ENCODE results near the gene BCL2L1. TPM values are rescaled to one million over a fixed set of nuclear protein-coding genes. Genes with fewer than 3 reads are reported as not detected.
A peak's percentile ranks its signal among the peaks of the same experiment; 100 is the strongest.
"Not testable (repeated sequence)": the region's sequence is repeated elsewhere in the genome, so short reads cannot be mapped to it uniquely, and the experiment has no call there.

The BCL2L1 gene
- total RNA-seq, 1 experiment from 2014 or later, result 53.6 TPM

- DNase-seq, result peak; percentile 53
- H3K4me3 ChIP-seq (ENCODE audit: insufficient read depth, low read depth, low read length), result no peak overlapping the region
- no peaks in the 10 kb centered on the region for H3K36me3 ChIP-seq (replicated peaks; ENCODE audit: control insufficient read depth, insufficient read depth, low read length)
- H3K27me3 ChIP-seq (ENCODE audit: control insufficient read depth, insufficient read depth, low read length), result no peaks in the 10 kb centered on the region
These were observed 89.9 kb downstream of the BCL2L1 start for GRCh38 chr20:31632548-31633338.

DNA sequence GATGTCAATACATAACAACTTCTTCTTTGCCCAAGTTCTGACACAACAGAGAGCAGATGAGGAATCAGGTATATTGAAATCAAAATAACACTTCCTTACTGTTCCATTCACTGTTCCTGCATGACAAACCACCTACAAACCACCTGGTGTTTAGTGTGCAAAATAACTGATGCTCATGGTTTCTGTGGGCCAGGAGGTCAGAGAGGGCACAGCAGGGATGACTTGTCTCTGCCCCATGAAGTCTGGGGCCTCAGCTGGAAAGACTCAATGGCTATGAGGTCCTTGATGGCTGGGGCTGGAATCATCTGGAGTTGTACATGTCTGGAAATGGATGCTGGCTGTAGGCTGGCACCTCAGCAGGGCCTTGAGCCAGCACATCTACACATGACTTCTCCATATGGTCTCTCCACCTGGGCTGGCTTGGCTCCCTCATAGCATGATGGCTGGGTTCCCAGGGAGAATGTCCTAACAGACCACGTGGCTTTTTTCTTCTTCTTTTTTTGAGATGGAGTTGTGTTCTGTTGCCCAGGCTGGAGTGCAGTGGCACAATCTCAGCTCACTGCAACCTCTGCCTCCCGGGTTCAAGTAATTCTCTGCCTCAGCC lies 92.4 kb downstream of the BCL2L1 start:
- Histone ChIP-seq H3K27me3 (ENCODE audit: control insufficient read depth, insufficient read depth, low read length) (no peaks in the 10 kb centered on the region), H3K4me3 (ENCODE audit: insufficient read depth, low read depth, low read length) (no peak overlapping the region), H3K36me3 (replicated peaks; ENCODE audit: control insufficient read depth, insufficient read depth, low read length) (no peaks in the 10 kb centered on the region)
- peak; percentile 19 for DNase-seq

DNA sequence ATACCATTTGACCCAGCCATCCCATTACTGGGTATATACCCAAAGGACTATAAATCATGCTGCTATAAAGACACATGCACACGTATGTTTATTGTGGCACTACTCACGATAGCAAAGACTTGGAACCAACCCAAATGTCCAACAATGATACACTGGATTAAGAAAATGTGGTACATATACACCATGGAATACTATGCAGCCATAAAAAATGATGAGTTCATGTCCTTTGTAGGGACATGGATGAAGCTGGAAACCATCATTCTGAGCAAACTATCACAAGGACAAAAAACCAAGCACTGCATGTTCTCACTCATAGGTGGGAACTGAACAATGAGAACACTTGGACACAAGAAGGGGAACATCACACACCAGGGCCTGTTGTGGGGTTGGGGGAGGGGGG lies 94.6 kb downstream of the BCL2L1 start:
- H3K27me3 ChIP-seq (ENCODE audit: control insufficient read depth, insufficient read depth, low read length); DNase-seq; H3K36me3 ChIP-seq (replicated peaks; ENCODE audit: control insufficient read depth, insufficient read depth, low read length); H3K4me3 ChIP-seq (ENCODE audit: insufficient read depth, low read depth, low read length): not testable (repeated sequence)

DNA sequence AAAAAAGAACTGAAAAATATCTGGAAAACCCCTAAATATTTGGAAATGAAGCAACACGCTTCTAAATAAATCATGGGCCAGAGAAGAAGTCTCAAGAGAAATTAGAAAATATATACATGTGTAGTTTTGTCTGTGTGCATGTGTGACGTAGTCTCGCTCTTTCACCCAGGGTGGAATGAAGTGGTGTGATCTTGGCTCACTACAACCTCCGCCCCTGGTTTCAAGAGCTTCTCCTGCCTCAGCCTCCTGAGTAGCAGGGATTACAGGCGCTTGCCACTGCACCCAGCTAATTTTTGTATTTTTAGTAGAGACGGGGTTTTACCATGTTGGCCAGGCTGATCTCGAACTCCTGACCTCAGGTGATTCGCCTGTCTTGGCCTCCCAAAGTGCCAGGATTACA lies 96.1 kb downstream of the BCL2L1 start:
- DNase-seq; H3K27me3 ChIP-seq (ENCODE audit: control insufficient read depth, insufficient read depth, low read length); H3K4me3 ChIP-seq (ENCODE audit: insufficient read depth, low read depth, low read length); H3K36me3 ChIP-seq (replicated peaks; ENCODE audit: control insufficient read depth, insufficient read depth, low read length): not testable (repeated sequence)

GRCh38 chr20:31623123-31623505 lies 99.6 kb downstream of the BCL2L1 start:
- not testable (repeated sequence) for H3K36me3 ChIP-seq (replicated peaks; ENCODE audit: control insufficient read depth, insufficient read depth, low read length); H3K4me3 ChIP-seq (ENCODE audit: insufficient read depth, low read depth, low read length); DNase-seq; H3K27me3 ChIP-seq (ENCODE audit: control insufficient read depth, insufficient read depth, low read length)

- DNase-seq, result peak; percentile 38
- H3K4me3 ChIP-seq (ENCODE audit: insufficient read depth, low read depth, low read length), result no peak overlapping the region
- H3K27me3 ChIP-seq (ENCODE audit: control insufficient read depth, insufficient read depth, low read length), result no peaks in the 10 kb centered on the region
- no peaks in the 10 kb centered on the region for H3K36me3 ChIP-seq (replicated peaks; ENCODE audit: control insufficient read depth, insufficient read depth, low read length)
These were observed 102.4 kb downstream of the BCL2L1 start for GRCh38 chr20:31620246-31620645.

DNA sequence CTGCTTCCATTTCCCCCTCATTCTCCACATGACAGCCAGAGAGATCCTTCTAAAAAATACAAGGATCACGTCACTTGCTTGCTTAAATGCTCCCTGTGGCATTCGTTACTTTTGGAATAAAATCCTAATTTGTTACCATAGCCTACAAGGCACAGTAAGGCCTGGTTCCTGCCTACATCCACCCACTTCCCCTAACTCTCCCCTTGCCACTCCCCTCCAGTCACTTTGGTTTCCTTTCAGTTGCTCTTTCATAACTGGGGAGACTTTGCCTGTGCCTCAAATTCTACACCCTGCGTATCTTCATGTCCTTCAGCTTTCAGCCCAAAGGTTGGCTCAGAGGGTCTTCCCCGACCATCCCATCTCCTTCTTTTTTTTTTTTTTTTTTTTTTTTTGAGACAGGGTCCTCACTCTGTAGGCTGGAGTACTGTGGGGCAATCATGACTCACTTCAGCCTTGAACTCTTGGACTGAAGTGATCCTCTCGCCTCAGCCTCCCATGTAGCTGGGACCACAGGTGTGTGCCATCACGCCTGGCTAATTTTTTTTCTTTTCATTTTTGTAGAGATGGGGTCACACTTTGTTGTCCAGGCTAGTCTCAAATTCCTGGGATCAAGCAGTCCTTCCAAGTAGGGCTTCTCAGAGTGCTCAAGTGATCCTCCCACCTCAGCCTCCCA lies 105.1 kb downstream of the BCL2L1 start:
- Histone ChIP-seq H3K36me3 (replicated peaks; ENCODE audit: control insufficient read depth, insufficient read depth, low read length) (no peaks in the 10 kb centered on the region), H3K27me3 (ENCODE audit: control insufficient read depth, insufficient read depth, low read length) (no peaks in the 10 kb centered on the region), H3K4me3 (ENCODE audit: insufficient read depth, low read depth, low read length) (no peak overlapping the region)
- DNase-seq, result no peak

DNA sequence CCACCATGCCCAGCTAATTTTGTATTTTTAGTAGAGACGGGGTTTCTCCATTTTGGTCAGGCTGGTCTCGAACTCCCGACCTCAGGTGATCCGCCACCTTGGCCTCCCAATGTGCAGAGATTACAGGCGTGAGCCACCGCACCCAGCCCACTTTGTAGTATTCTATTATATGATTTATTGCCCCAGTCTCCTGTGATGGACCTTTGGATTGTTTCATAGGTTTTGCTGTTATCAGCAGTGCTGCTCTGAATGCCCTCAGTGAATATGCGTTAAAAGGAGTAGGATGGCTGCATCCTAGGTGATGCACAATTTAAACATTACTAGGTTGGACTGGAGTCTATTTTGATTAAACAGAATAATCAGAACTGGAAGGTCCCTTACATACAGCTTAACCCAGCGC lies 107.3 kb downstream of the BCL2L1 start:
- Histone ChIP-seq H3K4me3 (ENCODE audit: insufficient read depth, low read depth, low read length) (no peak overlapping the region), H3K27me3 (ENCODE audit: control insufficient read depth, insufficient read depth, low read length) (no peaks in the 10 kb centered on the region), H3K36me3 (replicated peaks; ENCODE audit: control insufficient read depth, insufficient read depth, low read length) (no peaks in the 10 kb centered on the region)
- no peak for DNase-seq

Other genes with a start within 250 kb of the BCL2L1 start
- gene DEFB124, start 247.7 kb downstream of the BCL2L1 start, total RNA-seq (2014; rRNA removed; shearing (Covaris generic)), result not detected in 2 replicates
- gene REM1, start 247.6 kb downstream of the BCL2L1 start, total RNA-seq (2014; rRNA removed; shearing (Covaris generic)), result not detected in 2 replicates
- 63.9 and 65.0 TPM in 2 replicates for gene HM13, start 208.4 kb downstream of the BCL2L1 start, total RNA-seq (2014; rRNA removed; shearing (Covaris generic))
- 424 and 491 TPM in 2 replicates for gene ID1, start 117.6 kb downstream of the BCL2L1 start, total RNA-seq (2014; rRNA removed; shearing (Covaris generic))
- gene COX4I2, start 85.0 kb downstream of the BCL2L1 start, total RNA-seq (2014; rRNA removed; shearing (Covaris generic)), result 0.21 TPM in 1 of 2 replicates, not detected in the other
- gene TPX2, start 16.4 kb upstream of the BCL2L1 start, total RNA-seq (2014; rRNA removed; shearing (Covaris generic)), result 119 and 157 TPM in 2 replicates
- 0.21 TPM in 1 of 2 replicates, not detected in the other for gene MYLK2, start 96.5 kb upstream of the BCL2L1 start, total RNA-seq (2014; rRNA removed; shearing (Covaris generic))
- 0.38 TPM in 1 of 2 replicates, not detected in the other for gene FOXS1, start 122.7 kb upstream of the BCL2L1 start, total RNA-seq (2014; rRNA removed; shearing (Covaris generic))
- gene DUSP15, start 147.7 kb upstream of the BCL2L1 start, total RNA-seq (2014; rRNA removed; shearing (Covaris generic)), result 1.5 and 2.5 TPM in 2 replicates
- gene TTLL9, start 147.8 kb upstream of the BCL2L1 start, total RNA-seq (2014; rRNA removed; shearing (Covaris generic)), result 0.14 TPM in 1 of 2 replicates, not detected in the other
- gene PDRG1, start 229.2 kb upstream of the BCL2L1 start, total RNA-seq (2014; rRNA removed; shearing (Covaris generic)), result 8.4 and 12.8 TPM in 2 replicates
- gene XKR7, start 245.3 kb upstream of the BCL2L1 start, total RNA-seq (2014; rRNA removed; shearing (Covaris generic)), result 0.63 and 0.73 TPM in 2 replicates

All from H7 (cell line).